H9 (cell line): ENCODE data around the gene OCSTAMP. TPM values are rescaled to one million over a fixed set of nuclear protein-coding genes. Genes with fewer than 3 reads are reported as not detected.

Experiments used
- DNase-seq: peaks from one replicate; pipeline ENCODE4 v3.0.0-alpha.2; 2017
- H2AFZ ChIP-seq: one replicate; pipeline ENCODE4 v1.6.1; 2013; ENCODE audit warnings: mild to moderate bottlenecking, low read length, control low read depth, moderate library complexity
- H2AK5ac ChIP-seq: 2 replicates; pipeline ENCODE4 v1.6.1; 2013; ENCODE audit warnings: low read length, control low read depth, mixed read lengths; ENCODE audit not compliant: insufficient read length
- H2BK120ac ChIP-seq: one replicate; pipeline ENCODE4 v1.6.1; 2013; ENCODE audit warnings: low read depth, mild to moderate bottlenecking, low read length, control low read depth, inconsistent platforms; ENCODE audit not compliant: poor library complexity, severe bottlenecking
- H2BK12ac ChIP-seq: 2 replicates; pipeline ENCODE4 v1.6.1; 2013; ENCODE audit warnings: low read length, control low read depth, mixed read lengths, low read depth; ENCODE audit not compliant: insufficient read length
- H2BK15ac ChIP-seq: 2 replicates; pipeline ENCODE4 v1.6.1; 2013; ENCODE audit warnings: low read depth, low read length, control low read depth
- H2BK20ac ChIP-seq: one replicate; pipeline ENCODE4 v1.6.1; 2013; ENCODE audit warnings: low read depth, mild to moderate bottlenecking, low read length, control low read depth, inconsistent platforms; ENCODE audit not compliant: poor library complexity, severe bottlenecking
- H2BK5ac ChIP-seq: 2 replicates; pipeline ENCODE4 v1.6.1; 2013; ENCODE audit warnings: low read length, control low read depth, mixed read lengths; ENCODE audit not compliant: insufficient read length
- H3K14ac ChIP-seq: 2 replicates; pipeline ENCODE4 v1.6.1; 2013; ENCODE audit warnings: low read length, control low read depth; ENCODE audit not compliant: insufficient read depth
- H3K18ac ChIP-seq: 2 replicates; pipeline ENCODE4 v1.6.1; 2013; ENCODE audit warnings: low read depth, mild to moderate bottlenecking, mixed read lengths, low read length, control low read depth; ENCODE audit not compliant: insufficient read length
- H3K23ac ChIP-seq: 2 replicates; pipeline ENCODE4 v1.6.1; 2013; ENCODE audit warnings: low read length, control low read depth, mixed read lengths, low read depth; ENCODE audit not compliant: insufficient read length
- H3K23me2 ChIP-seq: 2 replicates; pipeline ENCODE4 v1.6.1; 2013; ENCODE audit warnings: low read depth, mild to moderate bottlenecking, mixed read lengths, low read length, control low read depth; ENCODE audit not compliant: insufficient read length, poor library complexity, severe bottlenecking
- H3K27ac ChIP-seq: 2 replicates; pipeline ENCODE4 v1.5.1; 2013; ENCODE audit warnings: low read length, control low read depth, mixed read lengths, low read depth; ENCODE audit not compliant: insufficient read length
- H3K27me3 ChIP-seq: 2 replicates; pipeline ENCODE4 v1.6.1; 2013; ENCODE audit warnings: low read length, control low read depth, inconsistent platforms; ENCODE audit not compliant: insufficient read depth
- H3K4ac ChIP-seq: 2 replicates; pipeline ENCODE4 v1.6.1; 2013; ENCODE audit warnings: low read depth, mild to moderate bottlenecking, control low read depth, inconsistent platforms, low read length, moderate library complexity
- H3K4me1 ChIP-seq: 2 replicates; pipeline ENCODE4 v1.6.1; 2013; ENCODE audit warnings: low read length, control low read depth, inconsistent platforms; ENCODE audit not compliant: insufficient read depth
- H3K4me2 ChIP-seq: 2 replicates; pipeline ENCODE4 v1.6.1; 2013; ENCODE audit warnings: low read length, control low read depth, mixed read lengths; ENCODE audit not compliant: insufficient read length, insufficient read depth
- H3K56ac ChIP-seq: 2 replicates; pipeline ENCODE4 v1.6.1; 2013; ENCODE audit warnings: low read depth, mild to moderate bottlenecking, mixed read lengths, low read length, control low read depth; ENCODE audit not compliant: insufficient read length
- H3K79me1 ChIP-seq: 2 replicates; pipeline ENCODE4 v1.6.1; 2013; ENCODE audit warnings: low read depth, mild to moderate bottlenecking, moderate library complexity, low read length, control low read depth, inconsistent platforms; ENCODE audit not compliant: insufficient read depth, poor library complexity, severe bottlenecking
- H3K79me2 ChIP-seq: 2 replicates; pipeline ENCODE4 v1.6.1; 2013; ENCODE audit warnings: low read length, control low read depth, inconsistent platforms; ENCODE audit not compliant: insufficient read depth
- H3K9ac ChIP-seq: 2 replicates; pipeline ENCODE4 v1.6.1; 2013; ENCODE audit warnings: low read length, control low read depth, mixed read lengths; ENCODE audit not compliant: insufficient read length; ENCODE audit errors: extremely low read depth
- H3K9me3 ChIP-seq: one replicate; pipeline ENCODE4 v1.6.1; 2013; ENCODE audit warnings: low read depth, low read length, inconsistent platforms; ENCODE audit not compliant: control insufficient read depth
- H3T11ph ChIP-seq: one replicate; pipeline ENCODE4 v1.6.1; 2013; ENCODE audit warnings: mild to moderate bottlenecking, low read length, control low read depth, inconsistent platforms
- H4K20me1 ChIP-seq: one replicate; pipeline ENCODE4 v1.6.1; 2013; ENCODE audit not compliant: control insufficient read depth, insufficient read length, insufficient read depth
- H4K5ac ChIP-seq: 2 replicates; pipeline ENCODE4 v1.6.1; 2013; ENCODE audit warnings: low read depth, mild to moderate bottlenecking, mixed read lengths, low read length, control low read depth; ENCODE audit not compliant: insufficient read length
- H4K8ac ChIP-seq: replicated peaks from 2 replicates; pipeline ENCODE4 v1.6.1; 2013; ENCODE audit warnings: low read length, control low read depth, mixed read lengths, low read depth; ENCODE audit not compliant: insufficient read length
- H4K91ac ChIP-seq: 2 replicates; pipeline ENCODE4 v1.6.1; 2013; ENCODE audit warnings: low read depth, mild to moderate bottlenecking, moderate library complexity, mixed read lengths, low read length, control low read depth; ENCODE audit not compliant: insufficient read length
- H3K27ac Mint-ChIP-seq, 3 experiments: 2 replicates in 2 of 3; 3 replicates in 1 of 3; pipeline ENCODE4 v1.8.0; 2020 to 2021; ENCODE audit warnings: mixed read lengths in 3 of 3, mild to moderate bottlenecking in 1 of 3, moderate library complexity in 1 of 3
- H3K27me3 Mint-ChIP-seq: 2 replicates; pipeline ENCODE4 v1.8.0; 2021; ENCODE audit warnings: low read depth, mild to moderate bottlenecking, moderate library complexity, mixed read lengths
- H3K36me3 Mint-ChIP-seq, 3 experiments: 2 replicates in 2 of 3; 3 replicates in 1 of 3; pipeline ENCODE4 v1.8.0; 2020 to 2021; ENCODE audit warnings: low read depth in 3 of 3, mixed read lengths in 3 of 3; ENCODE audit not compliant: insufficient read depth in 1 of 3
- H3K4me1 Mint-ChIP-seq, 2 experiments: 2 replicates each; pipeline ENCODE4 v1.8.0; 2020; ENCODE audit warnings: mixed read lengths in 2 of 2
- H3K4me3 Mint-ChIP-seq, 2 experiments: 2 replicates in 1 of 2; 3 replicates in 1 of 2; pipeline ENCODE4 v1.8.0; 2020 to 2021; ENCODE audit warnings: mild to moderate bottlenecking in 2 of 2, mixed read lengths in 2 of 2, moderate library complexity in 1 of 2
- H3K9me3 Mint-ChIP-seq, 2 experiments: 2 replicates in 1 of 2; 3 replicates in 1 of 2; pipeline ENCODE4 v1.8.0; 2020; ENCODE audit warnings: mild to moderate bottlenecking in 2 of 2, mixed read lengths in 2 of 2, moderate library complexity in 1 of 2
- CTCF ChIP-seq: fragments of 200-600 bp; sonication (generic); conservative IDR thresholded peaks from 3 replicates; pipeline ENCODE4 v1.8.0; 2021; ENCODE audit warnings: antibody characterized with exemption, mild to moderate bottlenecking
- WGBS: extraction: QIAGEN DNeasy Blood & Tissue Kit; methylation state at CpG from one replicate; pipeline ENCODE4 v1.1.7; 2013; ENCODE audit warnings: missing lambda C conversion rate, low lambda C conversion rate, mixed read lengths; ENCODE audit not compliant: insufficient read length; ENCODE audit errors: extremely low coverage; 5-methylcytosine and 5-hydroxymethylcytosine counted together
- total RNA-seq: library from RNA; stranded (reverse); gene quantifications from 2 replicates; pipeline ENCODE4 v1.2.1, GENCODE V29; 2021

Gene OCSTAMP
- total RNA-seq, 1 experiment from 2014 or later, result not detected

DNA sequence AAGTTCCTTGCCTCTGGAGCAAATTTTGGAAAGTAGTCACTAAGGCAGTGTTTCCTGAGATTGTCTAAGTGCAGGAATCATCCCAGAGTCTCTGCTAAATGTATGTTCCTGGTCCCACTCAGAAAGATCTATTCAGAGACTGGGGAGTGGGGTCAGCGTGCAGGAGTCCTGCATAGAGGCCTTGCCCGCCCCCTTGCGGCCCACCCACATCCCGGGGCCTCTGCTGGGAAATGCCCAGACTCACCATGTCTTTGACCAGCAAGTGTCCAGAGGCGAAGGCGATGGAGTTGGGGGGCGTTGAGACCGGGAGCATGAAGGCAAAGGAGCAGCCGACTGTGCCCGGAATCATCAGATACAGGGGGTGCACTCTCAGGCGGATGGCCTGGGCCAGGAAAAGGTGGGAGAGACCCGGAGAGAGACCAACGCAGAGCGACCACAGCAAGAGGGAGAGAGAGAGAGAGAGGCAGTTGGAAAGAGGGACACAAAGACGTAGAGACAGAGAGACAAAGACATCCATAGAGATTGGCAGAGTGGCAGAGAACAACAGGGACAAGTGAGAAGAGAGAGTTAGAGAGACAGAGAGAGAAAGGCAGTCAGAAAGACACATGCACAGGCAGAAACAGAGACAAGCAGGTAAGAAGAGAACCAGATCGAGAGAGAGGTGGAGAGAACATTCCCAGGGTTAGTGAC is 12.9 kb upstream of the OCSTAMP start:
- peaks cover 5% of the 10 kb centered on the region for H3K23me2 ChIP-seq
- no peak overlapping the region for H4K91ac ChIP-seq
- no peak overlapping the region for H2BK120ac ChIP-seq
- H3T11ph ChIP-seq, result no peak overlapping the region
- H2BK12ac ChIP-seq, result no peak overlapping the region
- H3K18ac ChIP-seq, result no peak overlapping the region
- no peak overlapping the region for H3K23ac ChIP-seq
- H3K56ac ChIP-seq, result no peak overlapping the region
- H2BK5ac ChIP-seq, result no peak overlapping the region
- no peak overlapping the region for H4K8ac ChIP-seq
- no CpG with 5 or more reads among the region's 16 CpGs for WGBS
- Mint-ChIP-seq H3K27me3 (no peaks in the 10 kb centered on the region), H3K4me1 (peaks cover 24 to 38% of the 10 kb centered on the region in 2 experiments), H3K9me3 (no peaks in the 10 kb centered on the region), H3K36me3 (no peaks in the 10 kb centered on the region), H3K27ac (no peak overlapping the region), H3K4me3 (no peak overlapping the region)
- H2BK15ac ChIP-seq, result no peak overlapping the region
- TF ChIP-seq CTCF, result peak; percentile 50
- H2BK20ac ChIP-seq, result no peak overlapping the region
- no peak overlapping the region for H3K14ac ChIP-seq
- no peaks in the 10 kb centered on the region for H3K9me3 ChIP-seq
- no peaks in the 10 kb centered on the region for H3K79me2 ChIP-seq
- H2AFZ ChIP-seq, result no peak overlapping the region
- H4K5ac ChIP-seq, result no peak overlapping the region
- peak; percentile 74 for DNase-seq
- H3K27me3 ChIP-seq, result no peaks in the 10 kb centered on the region
- H2AK5ac ChIP-seq, result no peak overlapping the region
- H3K79me1 ChIP-seq, result no peaks in the 10 kb centered on the region
- no peaks in the 10 kb centered on the region for H4K20me1 ChIP-seq
- no peak overlapping the region for H3K27ac ChIP-seq
- peaks cover 1% of the 10 kb centered on the region; the same call in 1 of the 2 replicates for H3K4me1 ChIP-seq
- H3K9ac ChIP-seq, result no peak overlapping the region
- H3K4ac ChIP-seq, result no peak overlapping the region
- H3K4me2 ChIP-seq, result peak overlapping the region; percentile 42
